H9 (cell line): ENCODE results near the gene SLCO4A1. TPM values are rescaled to one million over a fixed set of nuclear protein-coding genes. Genes with fewer than 3 reads are reported as not detected.

ENCODE experiments used
- DNase-seq: peaks from one replicate; pipeline ENCODE4 v3.0.0-alpha.2; 2017
- H2AFZ ChIP-seq: one replicate; pipeline ENCODE4 v1.6.1; 2013; ENCODE audit warnings: mild to moderate bottlenecking, low read length, control low read depth, moderate library complexity
- H2AK5ac ChIP-seq: 2 replicates; pipeline ENCODE4 v1.6.1; 2013; ENCODE audit warnings: low read length, control low read depth, mixed read lengths; ENCODE audit not compliant: insufficient read length
- H2BK120ac ChIP-seq: one replicate; pipeline ENCODE4 v1.6.1; 2013; ENCODE audit warnings: low read depth, mild to moderate bottlenecking, low read length, control low read depth, inconsistent platforms; ENCODE audit not compliant: poor library complexity, severe bottlenecking
- H2BK12ac ChIP-seq: 2 replicates; pipeline ENCODE4 v1.6.1; 2013; ENCODE audit warnings: low read length, control low read depth, mixed read lengths, low read depth; ENCODE audit not compliant: insufficient read length
- H2BK15ac ChIP-seq: 2 replicates; pipeline ENCODE4 v1.6.1; 2013; ENCODE audit warnings: low read depth, low read length, control low read depth
- H2BK20ac ChIP-seq: one replicate; pipeline ENCODE4 v1.6.1; 2013; ENCODE audit warnings: low read depth, mild to moderate bottlenecking, low read length, control low read depth, inconsistent platforms; ENCODE audit not compliant: poor library complexity, severe bottlenecking
- H2BK5ac ChIP-seq: 2 replicates; pipeline ENCODE4 v1.6.1; 2013; ENCODE audit warnings: low read length, control low read depth, mixed read lengths; ENCODE audit not compliant: insufficient read length
- H3K14ac ChIP-seq: 2 replicates; pipeline ENCODE4 v1.6.1; 2013; ENCODE audit warnings: low read length, control low read depth; ENCODE audit not compliant: insufficient read depth
- H3K18ac ChIP-seq: 2 replicates; pipeline ENCODE4 v1.6.1; 2013; ENCODE audit warnings: low read depth, mild to moderate bottlenecking, mixed read lengths, low read length, control low read depth; ENCODE audit not compliant: insufficient read length
- H3K23ac ChIP-seq: 2 replicates; pipeline ENCODE4 v1.6.1; 2013; ENCODE audit warnings: low read length, control low read depth, mixed read lengths, low read depth; ENCODE audit not compliant: insufficient read length
- H3K23me2 ChIP-seq: 2 replicates; pipeline ENCODE4 v1.6.1; 2013; ENCODE audit warnings: low read depth, mild to moderate bottlenecking, mixed read lengths, low read length, control low read depth; ENCODE audit not compliant: insufficient read length, poor library complexity, severe bottlenecking
- H3K27ac ChIP-seq: 2 replicates; pipeline ENCODE4 v1.5.1; 2013; ENCODE audit warnings: low read length, control low read depth, mixed read lengths, low read depth; ENCODE audit not compliant: insufficient read length
- H3K27me3 ChIP-seq: 2 replicates; pipeline ENCODE4 v1.6.1; 2013; ENCODE audit warnings: low read length, control low read depth, inconsistent platforms; ENCODE audit not compliant: insufficient read depth
- H3K4ac ChIP-seq: 2 replicates; pipeline ENCODE4 v1.6.1; 2013; ENCODE audit warnings: low read depth, mild to moderate bottlenecking, control low read depth, inconsistent platforms, low read length, moderate library complexity
- H3K4me1 ChIP-seq: 2 replicates; pipeline ENCODE4 v1.6.1; 2013; ENCODE audit warnings: low read length, control low read depth, inconsistent platforms; ENCODE audit not compliant: insufficient read depth
- H3K4me2 ChIP-seq: 2 replicates; pipeline ENCODE4 v1.6.1; 2013; ENCODE audit warnings: low read length, control low read depth, mixed read lengths; ENCODE audit not compliant: insufficient read length, insufficient read depth
- H3K56ac ChIP-seq: 2 replicates; pipeline ENCODE4 v1.6.1; 2013; ENCODE audit warnings: low read depth, mild to moderate bottlenecking, mixed read lengths, low read length, control low read depth; ENCODE audit not compliant: insufficient read length
- H3K79me1 ChIP-seq: 2 replicates; pipeline ENCODE4 v1.6.1; 2013; ENCODE audit warnings: low read depth, mild to moderate bottlenecking, moderate library complexity, low read length, control low read depth, inconsistent platforms; ENCODE audit not compliant: insufficient read depth, poor library complexity, severe bottlenecking
- H3K79me2 ChIP-seq: 2 replicates; pipeline ENCODE4 v1.6.1; 2013; ENCODE audit warnings: low read length, control low read depth, inconsistent platforms; ENCODE audit not compliant: insufficient read depth
- H3K9ac ChIP-seq: 2 replicates; pipeline ENCODE4 v1.6.1; 2013; ENCODE audit warnings: low read length, control low read depth, mixed read lengths; ENCODE audit not compliant: insufficient read length; ENCODE audit errors: extremely low read depth
- H3K9me3 ChIP-seq: one replicate; pipeline ENCODE4 v1.6.1; 2013; ENCODE audit warnings: low read depth, low read length, inconsistent platforms; ENCODE audit not compliant: control insufficient read depth
- H3T11ph ChIP-seq: one replicate; pipeline ENCODE4 v1.6.1; 2013; ENCODE audit warnings: mild to moderate bottlenecking, low read length, control low read depth, inconsistent platforms
- H4K20me1 ChIP-seq: one replicate; pipeline ENCODE4 v1.6.1; 2013; ENCODE audit not compliant: control insufficient read depth, insufficient read length, insufficient read depth
- H4K5ac ChIP-seq: 2 replicates; pipeline ENCODE4 v1.6.1; 2013; ENCODE audit warnings: low read depth, mild to moderate bottlenecking, mixed read lengths, low read length, control low read depth; ENCODE audit not compliant: insufficient read length
- H4K8ac ChIP-seq: replicated peaks from 2 replicates; pipeline ENCODE4 v1.6.1; 2013; ENCODE audit warnings: low read length, control low read depth, mixed read lengths, low read depth; ENCODE audit not compliant: insufficient read length
- H4K91ac ChIP-seq: 2 replicates; pipeline ENCODE4 v1.6.1; 2013; ENCODE audit warnings: low read depth, mild to moderate bottlenecking, moderate library complexity, mixed read lengths, low read length, control low read depth; ENCODE audit not compliant: insufficient read length
- H3K27ac Mint-ChIP-seq, 3 experiments: 2 replicates in 2 of 3; 3 replicates in 1 of 3; pipeline ENCODE4 v1.8.0; 2020 to 2021; ENCODE audit warnings: mixed read lengths in 3 of 3, mild to moderate bottlenecking in 1 of 3, moderate library complexity in 1 of 3
- H3K27me3 Mint-ChIP-seq: 2 replicates; pipeline ENCODE4 v1.8.0; 2021; ENCODE audit warnings: low read depth, mild to moderate bottlenecking, moderate library complexity, mixed read lengths
- H3K36me3 Mint-ChIP-seq, 3 experiments: 2 replicates in 2 of 3; 3 replicates in 1 of 3; pipeline ENCODE4 v1.8.0; 2020 to 2021; ENCODE audit warnings: low read depth in 3 of 3, mixed read lengths in 3 of 3; ENCODE audit not compliant: insufficient read depth in 1 of 3
- H3K4me1 Mint-ChIP-seq, 2 experiments: 2 replicates each; pipeline ENCODE4 v1.8.0; 2020; ENCODE audit warnings: mixed read lengths in 2 of 2
- H3K4me3 Mint-ChIP-seq, 2 experiments: 2 replicates in 1 of 2; 3 replicates in 1 of 2; pipeline ENCODE4 v1.8.0; 2020 to 2021; ENCODE audit warnings: mild to moderate bottlenecking in 2 of 2, mixed read lengths in 2 of 2, moderate library complexity in 1 of 2
- H3K9me3 Mint-ChIP-seq, 2 experiments: 2 replicates in 1 of 2; 3 replicates in 1 of 2; pipeline ENCODE4 v1.8.0; 2020; ENCODE audit warnings: mild to moderate bottlenecking in 2 of 2, mixed read lengths in 2 of 2, moderate library complexity in 1 of 2
- WGBS: extraction: QIAGEN DNeasy Blood & Tissue Kit; methylation state at CpG from one replicate; pipeline ENCODE4 v1.1.7; 2013; ENCODE audit warnings: missing lambda C conversion rate, low lambda C conversion rate, mixed read lengths; ENCODE audit not compliant: insufficient read length; ENCODE audit errors: extremely low coverage; 5-methylcytosine and 5-hydroxymethylcytosine counted together
- total RNA-seq: library from RNA; stranded (reverse); gene quantifications from 2 replicates; pipeline ENCODE4 v1.2.1, GENCODE V29; 2021
- TF ChIP-seq, protein P1 (sequence below): fragments of 200-600 bp; sonication (generic); conservative IDR thresholded peaks from 3 replicates; pipeline ENCODE4 v1.8.0; 2021; ENCODE audit warnings: antibody characterized with exemption, mild to moderate bottlenecking

Gene SLCO4A1
- total RNA-seq, 1 experiment from 2014 or later = 9.4 TPM

DNA sequence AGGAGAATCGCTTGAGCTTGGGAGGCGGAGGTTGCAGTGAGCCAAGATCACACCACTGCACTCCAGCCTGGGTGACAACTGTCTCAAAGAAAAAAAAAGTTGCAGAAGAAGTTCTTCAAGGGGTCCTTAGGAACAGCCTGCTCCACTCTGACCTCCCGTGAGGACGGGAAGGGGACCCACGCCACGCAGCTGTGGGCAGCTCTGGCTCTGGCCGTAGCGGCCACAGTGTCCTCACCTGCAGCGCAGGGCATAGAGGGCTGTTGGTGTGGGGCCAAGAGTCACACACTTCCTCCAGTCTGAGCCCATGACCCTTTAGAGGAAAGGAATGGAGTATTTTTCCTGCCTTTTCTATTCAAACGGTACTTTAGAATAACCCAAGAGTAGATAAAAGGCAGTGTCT is 71.7 kb downstream of the SLCO4A1 start:
- H3K27me3 Mint-ChIP-seq = peaks cover 87% of the 10 kb centered on the region
- no peak for DNase-seq

More for the DNA sequence above, 71.7 kb downstream of the SLCO4A1 start:
- peaks cover 0 to 6% of the 10 kb centered on the region in 2 experiments; a peak in 2 of 4 replicates for H3K4me1 Mint-ChIP-seq
- Histone ChIP-seq H3K79me2 (no peaks in the 10 kb centered on the region), H3K23me2 (peaks cover 4% of the 10 kb centered on the region), H3K27me3 (peaks cover 12% of the 10 kb centered on the region; the same call in 1 of the 2 replicates), H4K8ac (no peak overlapping the region), H4K91ac (no peak overlapping the region), H2BK120ac (no peak overlapping the region), H2BK12ac (no peak overlapping the region), H3K4me2 (no peak overlapping the region), H3K18ac (no peak overlapping the region), H3K14ac (no peak overlapping the region), H4K20me1 (peaks cover 6% of the 10 kb centered on the region), H2BK5ac (no peak overlapping the region), H3K4ac (no peak overlapping the region), H3K79me1 (no peaks in the 10 kb centered on the region), H3K23ac (no peak overlapping the region), H3K9ac (no peak overlapping the region), H3T11ph (no peak overlapping the region), H2AK5ac (no peak overlapping the region), H4K5ac (no peak overlapping the region), H2BK20ac (no peak overlapping the region), H3K4me1 (no peaks in the 10 kb centered on the region), H2BK15ac (no peak overlapping the region), H3K27ac (no peak overlapping the region), H3K9me3 (no peaks in the 10 kb centered on the region), H3K56ac (no peak overlapping the region), H2AFZ (no peak overlapping the region)
- H3K4me3 Mint-ChIP-seq = no peak overlapping the region
- no CpG with 5 or more reads among the region's 10 CpGs for WGBS
- TF ChIP-seq, protein P1, sequence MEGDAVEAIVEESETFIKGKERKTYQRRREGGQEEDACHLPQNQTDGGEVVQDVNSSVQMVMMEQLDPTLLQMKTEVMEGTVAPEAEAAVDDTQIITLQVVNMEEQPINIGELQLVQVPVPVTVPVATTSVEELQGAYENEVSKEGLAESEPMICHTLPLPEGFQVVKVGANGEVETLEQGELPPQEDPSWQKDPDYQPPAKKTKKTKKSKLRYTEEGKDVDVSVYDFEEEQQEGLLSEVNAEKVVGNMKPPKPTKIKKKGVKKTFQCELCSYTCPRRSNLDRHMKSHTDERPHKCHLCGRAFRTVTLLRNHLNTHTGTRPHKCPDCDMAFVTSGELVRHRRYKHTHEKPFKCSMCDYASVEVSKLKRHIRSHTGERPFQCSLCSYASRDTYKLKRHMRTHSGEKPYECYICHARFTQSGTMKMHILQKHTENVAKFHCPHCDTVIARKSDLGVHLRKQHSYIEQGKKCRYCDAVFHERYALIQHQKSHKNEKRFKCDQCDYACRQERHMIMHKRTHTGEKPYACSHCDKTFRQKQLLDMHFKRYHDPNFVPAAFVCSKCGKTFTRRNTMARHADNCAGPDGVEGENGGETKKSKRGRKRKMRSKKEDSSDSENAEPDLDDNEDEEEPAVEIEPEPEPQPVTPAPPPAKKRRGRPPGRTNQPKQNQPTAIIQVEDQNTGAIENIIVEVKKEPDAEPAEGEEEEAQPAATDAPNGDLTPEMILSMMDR = no peak
- H3K9me3 Mint-ChIP-seq = peaks cover 0 to 4% of the 10 kb centered on the region in 2 experiments; a peak in 1 of 5 replicates
- no peaks in the 10 kb centered on the region for H3K36me3 Mint-ChIP-seq
- H3K27ac Mint-ChIP-seq = no peak overlapping the region
